ENCODE results near the gene MAL.

The MAL gene

GRCh38 chr2:94992360-94992759 lies 33.1 kb upstream of the MAL start:
- no peaks in the 10 kb centered on the region for H3K36me3 ChIP-seq (ENCODE audit: insufficient read depth, low read length)
- no peaks in the 10 kb centered on the region for H3K27me3 ChIP-seq (ENCODE audit: insufficient read depth, low read length)
- H3K4me3 ChIP-seq (ENCODE audit: low read length), result no peak overlapping the region
- H2AFZ ChIP-seq (ENCODE audit: low read depth, low read length), result no peak overlapping the region
- no peaks in the 10 kb centered on the region for H3K9me3 ChIP-seq (ENCODE audit: low read length)
- peaks cover 33% of the 10 kb centered on the region for H3K4me1 ChIP-seq (ENCODE audit: insufficient read depth, low read length)

- no peaks in the 10 kb centered on the region for H3K36me3 ChIP-seq (ENCODE audit: insufficient read depth, low read length)
- peaks cover 34% of the 10 kb centered on the region for H3K4me1 ChIP-seq (ENCODE audit: insufficient read depth, low read length)
- peaks cover 2% of the 10 kb centered on the region for H3K27me3 ChIP-seq (ENCODE audit: insufficient read depth, low read length)
- no peaks in the 10 kb centered on the region for H3K9me3 ChIP-seq (ENCODE audit: low read length)
- no peak overlapping the region for H2AFZ ChIP-seq (ENCODE audit: low read depth, low read length)
- H3K4me3 ChIP-seq (ENCODE audit: low read length), result no peak overlapping the region
Observed at GRCh38 chr2:94993176-94994062, 32.1 kb upstream of the MAL start.

DNA sequence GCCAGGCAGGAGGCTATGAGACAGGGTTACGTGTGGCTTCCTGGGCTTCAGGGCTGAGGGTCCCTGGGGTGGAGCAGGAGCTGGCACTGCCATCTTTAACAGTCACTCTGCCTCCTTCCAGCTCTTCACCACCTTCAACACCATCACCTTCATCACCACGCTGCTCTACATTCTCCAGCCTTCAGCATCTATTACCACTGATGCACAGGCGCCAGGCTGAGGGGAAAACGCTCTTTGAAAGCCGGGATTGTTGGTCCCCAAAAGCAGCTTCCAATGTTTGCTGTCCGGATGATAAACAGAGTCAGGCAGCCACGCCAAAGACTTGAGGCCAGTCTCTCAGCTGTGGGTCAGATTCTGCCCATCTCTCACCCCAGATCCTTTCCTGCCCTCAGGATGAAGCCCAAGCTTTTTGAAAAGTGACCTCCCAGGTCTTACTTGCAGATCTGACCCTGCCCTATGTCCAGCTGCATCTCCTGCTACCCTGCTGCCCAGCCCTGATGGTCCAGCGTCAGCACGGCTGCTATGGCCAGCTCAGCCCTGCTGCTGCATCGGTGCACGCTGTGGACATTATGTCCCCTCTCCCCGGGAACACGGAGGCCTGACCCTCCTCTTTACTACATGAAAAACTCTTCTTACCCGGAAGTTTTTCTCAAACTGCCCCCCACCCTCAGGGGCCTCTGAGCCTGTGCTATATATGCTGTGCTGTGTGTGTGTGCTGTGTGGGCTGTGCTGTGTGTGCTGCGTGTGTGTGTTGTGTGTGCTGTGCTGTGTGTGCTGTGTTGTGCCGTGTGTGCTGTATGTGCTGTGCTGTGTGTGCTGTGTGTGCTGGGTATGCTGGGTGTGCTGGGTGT lies 31.2 kb upstream of the MAL start:
- H3K4me3 ChIP-seq (ENCODE audit: low read length), result no peak overlapping the region

GRCh38 chr2:94994914-94995552 lies 30.5 kb upstream of the MAL start:
- Histone ChIP-seq H3K27me3 (ENCODE audit: insufficient read depth, low read length) (peaks cover 2% of the 10 kb centered on the region), H3K4me1 (ENCODE audit: insufficient read depth, low read length) (peaks cover 25% of the 10 kb centered on the region), H2AFZ (ENCODE audit: low read depth, low read length) (no peak overlapping the region), H3K9me3 (ENCODE audit: low read length) (no peaks in the 10 kb centered on the region), H3K4me3 (ENCODE audit: low read length) (no peak overlapping the region), H3K36me3 (ENCODE audit: insufficient read depth, low read length) (no peaks in the 10 kb centered on the region)

More for the DNA sequence above, 31.2 kb upstream of the MAL start:
- H3K4me1 ChIP-seq (ENCODE audit: insufficient read depth, low read length), result peaks cover 28% of the 10 kb centered on the region
- H3K36me3 ChIP-seq (ENCODE audit: insufficient read depth, low read length), result no peaks in the 10 kb centered on the region
- no peak overlapping the region for H2AFZ ChIP-seq (ENCODE audit: low read depth, low read length)
- peaks cover 2% of the 10 kb centered on the region for H3K27me3 ChIP-seq (ENCODE audit: insufficient read depth, low read length)
- no peaks in the 10 kb centered on the region for H3K9me3 ChIP-seq (ENCODE audit: low read length)

- Histone ChIP-seq H3K4me1 (ENCODE audit: insufficient read depth, low read length) (peaks cover 25% of the 10 kb centered on the region), H3K27me3 (ENCODE audit: insufficient read depth, low read length) (peaks cover 2% of the 10 kb centered on the region)
Observed at GRCh38 chr2:94995553-94996304, 29.8 kb upstream of the MAL start.

DNA sequence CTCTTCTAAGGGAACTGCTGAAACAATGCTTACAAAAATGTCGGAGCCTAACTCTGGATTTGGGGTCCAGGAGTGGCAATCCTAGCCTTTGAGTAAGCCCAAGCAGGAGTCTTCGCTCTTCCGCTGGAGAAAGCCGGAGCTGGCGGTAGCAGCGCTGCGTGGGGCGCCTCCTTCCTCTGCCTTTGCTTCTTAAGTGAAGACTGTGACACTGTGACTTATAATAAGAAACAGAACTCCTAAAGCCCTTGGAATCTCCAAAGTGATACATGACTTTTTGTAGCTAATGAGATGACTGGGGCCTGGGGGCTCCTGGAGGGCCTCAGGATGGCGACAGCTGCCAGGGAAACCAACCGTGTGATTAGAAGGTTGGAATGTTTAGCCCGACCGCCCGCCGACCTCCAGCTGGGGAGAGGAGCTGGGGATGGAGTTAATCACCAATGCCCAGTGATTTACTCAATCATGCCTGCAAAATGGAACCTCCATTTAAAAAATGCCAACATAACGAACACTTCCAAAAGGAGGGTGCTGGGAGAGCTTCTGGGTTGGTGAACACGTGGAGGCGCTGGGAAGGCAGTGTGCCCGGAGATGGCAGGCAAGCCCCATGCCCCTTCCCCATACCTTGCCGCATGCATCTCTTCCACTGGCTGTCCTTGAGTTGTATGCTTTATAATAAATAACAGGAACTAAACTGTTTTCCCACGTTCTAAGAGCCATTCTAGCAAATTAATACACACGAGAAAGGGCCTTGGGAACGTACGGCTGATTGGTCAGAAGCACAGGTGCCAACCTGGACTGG lies 29.0 kb upstream of the MAL start:
- Histone ChIP-seq H3K9me3 (ENCODE audit: low read length) (no peaks in the 10 kb centered on the region), H2AFZ (ENCODE audit: low read depth, low read length) (peak overlapping the region; percentile 83), H3K27me3 (ENCODE audit: insufficient read depth, low read length) (peaks cover 2% of the 10 kb centered on the region)

More at GRCh38 chr2:94995553-94996304, 29.8 kb upstream of the MAL start:
- H3K36me3 ChIP-seq (ENCODE audit: insufficient read depth, low read length), result no peaks in the 10 kb centered on the region
- H3K4me3 ChIP-seq (ENCODE audit: low read length), result no peak overlapping the region
- no peaks in the 10 kb centered on the region for H3K9me3 ChIP-seq (ENCODE audit: low read length)
- peak overlapping the region; percentile 83 for H2AFZ ChIP-seq (ENCODE audit: low read depth, low read length)

GRCh38 chr2:94997981-94998930 lies 27.3 kb upstream of the MAL start:
- Histone ChIP-seq H3K4me3 (ENCODE audit: low read length) (no peak overlapping the region), H2AFZ (ENCODE audit: low read depth, low read length) (no peak overlapping the region), H3K36me3 (ENCODE audit: insufficient read depth, low read length) (no peaks in the 10 kb centered on the region), H3K4me1 (ENCODE audit: insufficient read depth, low read length) (peaks cover 25% of the 10 kb centered on the region), H3K27me3 (ENCODE audit: insufficient read depth, low read length) (peaks cover 2% of the 10 kb centered on the region), H3K9me3 (ENCODE audit: low read length) (no peaks in the 10 kb centered on the region)

More for the DNA sequence above, 29.0 kb upstream of the MAL start:
- Histone ChIP-seq H3K4me3 (ENCODE audit: low read length) (no peak overlapping the region), H3K4me1 (ENCODE audit: insufficient read depth, low read length) (peaks cover 25% of the 10 kb centered on the region), H3K36me3 (ENCODE audit: insufficient read depth, low read length) (no peaks in the 10 kb centered on the region)

DNA sequence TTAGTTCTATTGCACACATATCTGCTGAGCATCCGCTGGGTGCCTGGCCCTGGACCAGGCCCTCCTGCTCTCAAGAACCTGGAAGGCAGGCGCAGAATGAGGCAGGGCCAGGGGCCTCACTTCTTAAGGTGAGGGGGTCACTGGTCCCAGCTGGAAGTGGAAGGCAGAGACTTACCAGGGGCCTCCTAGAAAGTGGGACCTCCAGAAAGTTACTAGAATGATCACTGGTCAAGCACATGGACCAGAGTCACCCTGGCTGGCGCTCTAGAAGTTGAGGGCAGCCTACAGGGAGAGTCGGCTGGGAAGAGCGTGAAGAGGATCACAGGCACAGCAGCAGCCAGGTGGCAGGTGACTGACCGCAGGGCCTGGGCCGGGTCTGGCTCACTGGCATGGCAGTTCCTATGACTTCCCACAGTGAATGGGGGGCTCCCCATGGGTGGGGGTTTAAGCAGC lies 26.1 kb upstream of the MAL start:
- no peaks in the 10 kb centered on the region for H3K9me3 ChIP-seq (ENCODE audit: low read length)
- no peak overlapping the region for H3K4me3 ChIP-seq (ENCODE audit: low read length)
- H3K36me3 ChIP-seq (ENCODE audit: insufficient read depth, low read length), result no peaks in the 10 kb centered on the region
- H2AFZ ChIP-seq (ENCODE audit: low read depth, low read length), result no peak overlapping the region
- peaks cover 2% of the 10 kb centered on the region for H3K27me3 ChIP-seq (ENCODE audit: insufficient read depth, low read length)
- H3K4me1 ChIP-seq (ENCODE audit: insufficient read depth, low read length), result peaks cover 25% of the 10 kb centered on the region

DNA sequence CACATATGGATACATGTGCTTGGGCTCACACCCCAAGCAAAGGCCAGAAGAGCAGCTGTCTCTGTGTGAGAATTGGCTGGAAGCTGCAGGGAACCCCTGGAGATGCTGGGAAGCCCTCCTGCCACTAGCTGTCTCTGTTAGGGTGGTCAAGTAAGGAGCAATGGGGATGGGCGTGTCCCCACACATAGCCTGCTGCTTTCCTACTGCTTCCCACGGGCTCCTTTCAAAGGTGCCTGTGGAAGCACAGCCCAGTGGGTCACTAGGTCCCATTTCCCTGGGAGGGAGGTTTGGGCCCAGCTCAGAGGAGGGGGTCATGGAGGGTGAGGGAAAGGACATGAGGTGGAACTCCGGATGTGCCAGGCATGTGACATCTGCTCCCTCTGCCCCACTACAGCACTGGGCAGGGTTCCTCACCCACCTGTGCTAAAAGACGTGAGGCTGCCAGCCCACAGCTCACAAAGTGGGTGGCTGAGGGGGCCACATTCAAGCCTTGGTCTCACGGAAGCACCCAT lies 24.4 kb upstream of the MAL start:
- no peak overlapping the region for H3K4me3 ChIP-seq (ENCODE audit: low read length)
- peaks cover 16% of the 10 kb centered on the region for H3K4me1 ChIP-seq (ENCODE audit: insufficient read depth, low read length)
- H3K9me3 ChIP-seq (ENCODE audit: low read length), result no peaks in the 10 kb centered on the region
- no peaks in the 10 kb centered on the region for H3K36me3 ChIP-seq (ENCODE audit: insufficient read depth, low read length)
- H2AFZ ChIP-seq (ENCODE audit: low read depth, low read length), result no peak overlapping the region
- H3K27me3 ChIP-seq (ENCODE audit: insufficient read depth, low read length), result peaks cover 2% of the 10 kb centered on the region

GRCh38 chr2:95001701-95002100 lies 23.8 kb upstream of the MAL start:
- no peak overlapping the region for H3K4me3 ChIP-seq (ENCODE audit: low read length)
- H2AFZ ChIP-seq (ENCODE audit: low read depth, low read length), result no peak overlapping the region
- H3K4me1 ChIP-seq (ENCODE audit: insufficient read depth, low read length), result peaks cover 10% of the 10 kb centered on the region
- H3K9me3 ChIP-seq (ENCODE audit: low read length), result no peaks in the 10 kb centered on the region
- no peaks in the 10 kb centered on the region for H3K36me3 ChIP-seq (ENCODE audit: insufficient read depth, low read length)
- peaks cover 2% of the 10 kb centered on the region for H3K27me3 ChIP-seq (ENCODE audit: insufficient read depth, low read length)

DNA sequence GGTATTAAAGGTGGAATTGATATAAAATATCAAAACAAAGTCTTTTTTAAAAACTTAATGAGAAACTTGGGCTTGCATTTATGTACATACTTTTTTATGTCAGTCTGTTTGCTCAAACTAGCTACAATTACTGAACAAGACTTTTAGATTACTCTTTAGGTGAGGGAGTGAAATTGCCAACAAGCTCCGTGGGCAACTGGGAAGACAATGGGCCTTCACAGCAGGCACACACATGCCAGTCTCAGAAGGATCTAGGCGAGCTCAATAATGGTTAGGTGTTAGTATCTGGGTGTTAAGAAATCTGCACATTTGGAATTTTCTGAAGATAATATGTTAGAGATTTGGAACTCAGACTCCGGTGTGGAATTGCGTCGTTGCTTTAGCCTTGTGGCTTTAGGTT lies 23.0 kb upstream of the MAL start:
- Histone ChIP-seq H3K4me1 (ENCODE audit: insufficient read depth, low read length) (peaks cover 3% of the 10 kb centered on the region), H3K36me3 (ENCODE audit: insufficient read depth, low read length) (no peaks in the 10 kb centered on the region), H2AFZ (ENCODE audit: low read depth, low read length) (no peak overlapping the region), H3K27me3 (ENCODE audit: insufficient read depth, low read length) (peaks cover 2% of the 10 kb centered on the region), H3K9me3 (ENCODE audit: low read length) (no peaks in the 10 kb centered on the region), H3K4me3 (ENCODE audit: low read length) (no peak overlapping the region)

All from neuron (in vitro differentiated cells).